ENCODE results near the gene ASPDH. TPM values are rescaled to one million over a fixed set of nuclear protein-coding genes. Genes with fewer than 3 reads are reported as not detected.
"Not testable (repeated sequence)": the region's sequence is repeated elsewhere in the genome, so short reads cannot be mapped to it uniquely, and the experiment has no call there.

The ASPDH gene
- total RNA-seq, 2 experiments from 2014 or later = not detected

DNA sequence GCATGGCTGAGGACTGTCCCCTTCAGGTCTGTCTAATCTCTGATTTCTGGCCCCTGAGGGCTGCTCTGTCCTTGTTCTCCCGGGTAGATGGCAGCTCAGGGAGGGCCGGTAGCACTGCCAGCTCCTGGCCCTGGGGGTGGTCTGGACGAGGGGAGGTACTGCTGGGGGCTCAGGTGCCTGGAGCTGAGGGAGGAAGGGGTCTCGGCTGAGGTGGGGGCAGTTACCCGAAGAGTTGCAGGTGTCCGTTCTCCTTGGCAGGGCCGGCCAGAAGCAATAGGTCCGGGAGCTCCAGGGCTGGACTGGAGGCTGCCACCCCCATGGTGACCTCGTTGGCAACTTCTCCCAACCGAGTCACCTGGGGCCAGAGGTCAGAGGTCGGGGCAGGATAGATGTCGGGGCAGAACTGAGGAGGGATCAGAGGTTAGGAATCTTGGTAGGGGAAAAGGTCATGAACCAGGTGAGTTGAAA lies 38.6 kb downstream of the ASPDH start:
- TF ChIP-seq, protein P1, sequence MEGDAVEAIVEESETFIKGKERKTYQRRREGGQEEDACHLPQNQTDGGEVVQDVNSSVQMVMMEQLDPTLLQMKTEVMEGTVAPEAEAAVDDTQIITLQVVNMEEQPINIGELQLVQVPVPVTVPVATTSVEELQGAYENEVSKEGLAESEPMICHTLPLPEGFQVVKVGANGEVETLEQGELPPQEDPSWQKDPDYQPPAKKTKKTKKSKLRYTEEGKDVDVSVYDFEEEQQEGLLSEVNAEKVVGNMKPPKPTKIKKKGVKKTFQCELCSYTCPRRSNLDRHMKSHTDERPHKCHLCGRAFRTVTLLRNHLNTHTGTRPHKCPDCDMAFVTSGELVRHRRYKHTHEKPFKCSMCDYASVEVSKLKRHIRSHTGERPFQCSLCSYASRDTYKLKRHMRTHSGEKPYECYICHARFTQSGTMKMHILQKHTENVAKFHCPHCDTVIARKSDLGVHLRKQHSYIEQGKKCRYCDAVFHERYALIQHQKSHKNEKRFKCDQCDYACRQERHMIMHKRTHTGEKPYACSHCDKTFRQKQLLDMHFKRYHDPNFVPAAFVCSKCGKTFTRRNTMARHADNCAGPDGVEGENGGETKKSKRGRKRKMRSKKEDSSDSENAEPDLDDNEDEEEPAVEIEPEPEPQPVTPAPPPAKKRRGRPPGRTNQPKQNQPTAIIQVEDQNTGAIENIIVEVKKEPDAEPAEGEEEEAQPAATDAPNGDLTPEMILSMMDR (IDR thresholded peaks at IDR 0.05) = no peak
- H3K27ac Mint-ChIP-seq = peak overlapping the region; percentile 38
- H3K4me3 Mint-ChIP-seq = peak overlapping the region; percentile 41
- peaks cover 22% of the 10 kb centered on the region for H3K36me3 Mint-ChIP-seq (ENCODE audit: low read depth)
- no peaks in the 10 kb centered on the region for H3K27me3 Mint-ChIP-seq
- ATAC-seq (no peak), DNase-seq (no peak)
- H3K9me3 Mint-ChIP-seq = no peaks in the 10 kb centered on the region
- ChIA-PET CTCF (interaction anchor here (1.1 kb wide), 1 partner anchor 11 kb away, joined by 3 read pairs; no protein-coding TSS in a partner anchor), POLR2A (interaction anchor here (1.1 to 1.7 kb wide), 2 partner anchors 37 kb away, joined by 3 to 5 read pairs; no protein-coding TSS in a partner anchor)
- intact Hi-C loops (cut with micrococcal nuclease) = no loop called here
- peaks cover 23% of the 10 kb centered on the region for H3K4me1 Mint-ChIP-seq (ENCODE audit: low read depth)

DNA sequence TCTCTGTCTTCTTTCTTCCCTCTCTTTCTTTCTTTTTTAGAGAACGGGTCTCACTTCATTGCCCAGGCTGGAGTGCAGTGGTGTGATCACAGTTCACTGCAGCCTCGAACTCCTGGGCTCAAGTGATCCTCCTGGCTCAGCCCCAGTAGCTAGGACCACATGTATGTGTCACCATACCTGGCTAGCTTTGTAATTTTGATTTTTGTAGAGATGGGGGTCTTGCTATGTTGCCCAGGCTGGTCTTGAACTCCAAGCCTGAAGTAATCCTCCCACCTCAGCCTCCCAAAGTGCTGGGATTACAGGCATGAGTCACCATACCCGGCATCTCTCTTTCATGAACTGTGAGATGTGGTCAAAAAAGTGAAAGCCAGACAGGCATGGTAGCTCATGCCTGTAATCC lies 40.4 kb downstream of the ASPDH start:
- H3K4me1 Mint-ChIP-seq (ENCODE audit: low read depth) = peaks cover 19% of the 10 kb centered on the region
- H3K9me3 Mint-ChIP-seq; H3K27ac Mint-ChIP-seq; ATAC-seq; H3K4me3 Mint-ChIP-seq; DNase-seq; intact Hi-C loops (cut with micrococcal nuclease); H3K27me3 Mint-ChIP-seq: not testable (repeated sequence)
- ChIA-PET POLR2A (interaction anchor here (0.7 kb wide), 1 partner anchor 25 kb away, joined by 4 read pairs; no protein-coding TSS in a partner anchor), CTCF (interaction anchor here (1.4 to 1.5 kb wide), 2 partner anchors 105 to 251 kb away, joined by 3 to 4 read pairs; no protein-coding TSS in a partner anchor)
- peaks cover 16% of the 10 kb centered on the region for H3K36me3 Mint-ChIP-seq (ENCODE audit: low read depth)

DNA sequence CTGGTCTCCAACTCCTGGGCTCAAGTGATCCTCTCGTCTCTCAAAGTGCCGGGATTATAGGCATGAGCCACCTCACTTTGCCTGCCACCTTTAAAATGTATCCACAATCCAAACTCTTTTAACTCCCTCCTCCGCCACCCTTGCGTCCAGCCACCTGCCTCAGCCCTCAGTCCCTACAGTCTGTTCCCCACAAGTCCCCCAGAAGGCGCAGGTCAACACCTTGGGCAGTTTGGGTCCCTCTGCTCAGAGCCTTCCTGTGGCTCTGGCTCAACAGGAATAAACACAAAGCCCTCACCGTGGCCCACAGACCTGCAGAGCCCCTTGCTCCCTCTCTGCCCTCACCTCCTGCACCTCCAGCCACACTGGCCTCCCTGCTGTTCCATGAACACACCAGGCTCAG lies 44.9 kb downstream of the ASPDH start:
- H3K36me3 Mint-ChIP-seq (ENCODE audit: low read depth) = no peaks in the 10 kb centered on the region
- no peak overlapping the region for H3K27ac Mint-ChIP-seq
- no peaks in the 10 kb centered on the region for H3K9me3 Mint-ChIP-seq
- TF ChIP-seq, protein P1 (IDR thresholded peaks at IDR 0.05) = no peak
- no peak for ATAC-seq
- H3K4me3 Mint-ChIP-seq = no peak overlapping the region
- DNase-seq = no peak
- H3K27me3 Mint-ChIP-seq = peaks cover 2% of the 10 kb centered on the region
- CTCF ChIA-PET = interaction anchor here (0.9 kb wide), 1 partner anchor 8 kb away, joined by 3 read pairs; no protein-coding TSS in a partner anchor
- intact Hi-C loops (cut with micrococcal nuclease) = no loop called here
- H3K4me1 Mint-ChIP-seq (ENCODE audit: low read depth) = no peaks in the 10 kb centered on the region
- POLR2A ChIA-PET = no interaction called here

DNA sequence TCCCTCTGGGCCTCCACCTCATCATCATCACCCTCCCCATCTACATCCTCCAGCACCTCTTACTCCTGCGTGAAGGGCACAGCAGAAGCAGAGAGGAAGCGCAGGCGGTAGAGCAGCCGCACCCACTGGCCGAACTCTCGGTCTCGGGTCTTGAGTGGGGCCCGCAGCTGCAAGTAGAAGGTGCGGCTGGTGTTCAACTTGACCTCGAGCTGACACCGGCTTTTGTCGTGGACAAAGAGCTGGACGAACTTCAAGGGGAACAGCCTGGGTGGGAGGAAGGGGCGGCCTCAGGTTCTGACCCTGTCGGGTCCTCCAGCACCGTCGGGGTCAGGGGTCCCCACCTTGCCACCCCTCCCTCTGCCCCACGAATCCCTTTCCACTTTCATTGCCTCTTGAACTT lies 46.1 kb downstream of the ASPDH start:
- CTCF ChIA-PET = no interaction called here

DNA sequence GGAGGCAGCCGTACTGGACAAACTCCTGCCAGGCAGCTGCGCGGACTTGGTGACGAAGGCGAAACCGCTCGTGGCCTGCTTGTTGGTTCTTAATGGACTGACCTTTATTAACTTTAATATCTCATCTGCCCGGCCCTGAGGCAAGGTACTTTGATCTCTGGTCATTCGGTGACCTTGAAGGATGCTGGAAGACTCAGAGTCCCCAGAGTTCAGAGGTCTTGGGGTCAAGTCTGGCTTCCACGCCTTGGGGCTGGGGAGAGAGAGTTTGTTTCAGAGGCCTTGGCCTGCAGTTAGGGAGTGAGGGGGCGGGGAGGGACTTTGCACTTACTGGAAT lies 47.0 kb downstream of the ASPDH start:
- no peaks in the 10 kb centered on the region for H3K9me3 Mint-ChIP-seq
- no peak overlapping the region for H3K4me3 Mint-ChIP-seq
- no peak for DNase-seq
- no peak overlapping the region for H3K27ac Mint-ChIP-seq
- TF ChIP-seq, protein P1 (IDR thresholded peaks at IDR 0.05) = no peak
- CTCF ChIA-PET = interaction anchor here (1.5 kb wide), 1 partner anchor 109 kb away, joined by 7 read pairs; no protein-coding TSS in a partner anchor
- H3K27me3 Mint-ChIP-seq = peaks cover 5% of the 10 kb centered on the region
- POLR2A ChIA-PET = interaction anchor here (0.9 kb wide), 1 partner anchor 15 kb away, joined by 3 read pairs; no protein-coding TSS in a partner anchor
- H3K4me1 Mint-ChIP-seq (ENCODE audit: low read depth) = no peaks in the 10 kb centered on the region
- no peaks in the 10 kb centered on the region for H3K36me3 Mint-ChIP-seq (ENCODE audit: low read depth)
- ATAC-seq = no peak
- intact Hi-C loops (cut with micrococcal nuclease) = no loop called here

More for the DNA sequence above, 46.1 kb downstream of the ASPDH start:
- Mint-ChIP-seq H3K4me1 (ENCODE audit: low read depth) (no peaks in the 10 kb centered on the region), H3K36me3 (ENCODE audit: low read depth) (no peaks in the 10 kb centered on the region), H3K27ac (no peak overlapping the region), H3K27me3 (peaks cover 5% of the 10 kb centered on the region), H3K9me3 (no peaks in the 10 kb centered on the region), H3K4me3 (no peak overlapping the region)
- no peak for DNase-seq
- intact Hi-C loops (cut with micrococcal nuclease) = no loop called here
- POLR2A ChIA-PET = no interaction called here
- TF ChIP-seq, protein P1 (IDR thresholded peaks at IDR 0.05) = no peak
- no peak for ATAC-seq
